ENCODE results near the gene BUD13. TPM values are rescaled to one million over a fixed set of nuclear protein-coding genes. Genes with fewer than 3 reads are reported as not detected.
"Not testable (repeated sequence)": the region's sequence is repeated elsewhere in the genome, so short reads cannot be mapped to it uniquely, and the experiment has no call there.

Gene BUD13, protein sequence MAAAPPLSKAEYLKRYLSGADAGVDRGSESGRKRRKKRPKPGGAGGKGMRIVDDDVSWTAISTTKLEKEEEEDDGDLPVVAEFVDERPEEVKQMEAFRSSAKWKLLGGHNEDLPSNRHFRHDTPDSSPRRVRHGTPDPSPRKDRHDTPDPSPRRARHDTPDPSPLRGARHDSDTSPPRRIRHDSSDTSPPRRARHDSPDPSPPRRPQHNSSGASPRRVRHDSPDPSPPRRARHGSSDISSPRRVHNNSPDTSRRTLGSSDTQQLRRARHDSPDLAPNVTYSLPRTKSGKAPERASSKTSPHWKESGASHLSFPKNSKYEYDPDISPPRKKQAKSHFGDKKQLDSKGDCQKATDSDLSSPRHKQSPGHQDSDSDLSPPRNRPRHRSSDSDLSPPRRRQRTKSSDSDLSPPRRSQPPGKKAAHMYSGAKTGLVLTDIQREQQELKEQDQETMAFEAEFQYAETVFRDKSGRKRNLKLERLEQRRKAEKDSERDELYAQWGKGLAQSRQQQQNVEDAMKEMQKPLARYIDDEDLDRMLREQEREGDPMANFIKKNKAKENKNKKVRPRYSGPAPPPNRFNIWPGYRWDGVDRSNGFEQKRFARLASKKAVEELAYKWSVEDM
- polyA plus RNA-seq (ENCODE audit: insufficient read length in 3 of 3) = 10 to 100 TPM; 36.4 to 42.4 (median 39.3) TPM

DNA sequence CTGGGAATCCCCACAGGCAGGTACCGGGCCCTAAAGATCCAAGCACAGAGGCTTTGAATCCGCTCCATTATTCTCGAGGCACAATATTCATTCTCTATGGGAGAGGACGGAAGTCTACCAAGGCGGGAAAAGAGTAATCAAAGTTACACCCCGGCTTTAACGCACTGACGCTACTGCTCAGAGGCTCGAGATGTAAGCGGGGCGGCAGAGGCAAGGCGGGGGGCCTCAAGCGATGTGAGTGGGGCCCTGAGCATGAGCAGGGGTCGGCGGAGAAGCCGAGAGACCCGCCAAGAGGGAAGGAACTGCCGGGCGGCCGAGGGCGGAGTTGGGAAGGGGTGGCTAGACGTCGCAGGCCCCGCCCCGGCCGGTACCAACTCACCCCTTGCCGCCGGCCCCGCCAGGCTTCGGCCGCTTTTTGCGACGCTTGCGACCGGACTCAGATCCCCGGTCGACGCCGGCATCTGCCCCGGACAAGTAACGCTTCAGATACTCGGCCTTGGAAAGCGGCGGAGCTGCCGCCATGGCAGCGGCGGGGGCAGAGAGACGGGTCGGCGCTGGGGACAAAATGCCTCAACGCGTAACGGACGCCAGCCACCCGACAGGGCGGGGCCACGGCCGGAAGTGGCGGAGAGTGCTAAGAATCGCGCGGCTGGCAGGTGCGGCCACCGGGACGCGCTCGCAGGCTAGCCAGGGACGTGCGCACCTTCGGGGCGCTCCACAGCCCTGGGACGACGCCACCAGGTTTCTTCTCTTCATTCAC, at the start of gene BUD13:
Gene BUD13 (minus strand): TSS at position 545 of the 760 bp plus-strand sequence. CDS start 23 bp downstream, at position 522.
- peak in 2 of 3 donors; percentile 75 to 82 for DNase-seq (ENCODE audit: low read depth in 3 of 3, low spot score in 2 of 3)

DNA sequence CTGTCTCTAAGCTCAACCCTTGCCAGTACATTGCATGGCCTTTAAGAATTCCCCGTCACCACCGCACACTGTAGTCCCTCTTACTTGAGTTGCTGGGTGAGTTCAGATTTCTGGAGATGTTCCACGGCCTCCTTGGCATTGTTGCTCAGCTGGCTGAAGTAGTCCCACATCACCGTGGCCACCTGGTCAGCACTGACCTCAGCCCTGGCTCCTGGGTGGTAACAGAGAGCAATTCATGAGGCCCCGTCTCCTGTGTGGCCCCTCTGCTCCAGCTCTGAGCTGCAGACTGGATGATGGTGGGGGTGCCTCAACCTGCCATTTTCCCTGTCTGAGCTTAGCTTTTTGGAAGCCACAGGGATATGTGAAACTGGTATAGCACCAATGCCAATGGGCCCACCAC, 49.8 kb upstream of the BUD13 start:
- DNase-seq (ENCODE audit: low read depth in 3 of 3, low spot score in 2 of 3) = no peak

DNA sequence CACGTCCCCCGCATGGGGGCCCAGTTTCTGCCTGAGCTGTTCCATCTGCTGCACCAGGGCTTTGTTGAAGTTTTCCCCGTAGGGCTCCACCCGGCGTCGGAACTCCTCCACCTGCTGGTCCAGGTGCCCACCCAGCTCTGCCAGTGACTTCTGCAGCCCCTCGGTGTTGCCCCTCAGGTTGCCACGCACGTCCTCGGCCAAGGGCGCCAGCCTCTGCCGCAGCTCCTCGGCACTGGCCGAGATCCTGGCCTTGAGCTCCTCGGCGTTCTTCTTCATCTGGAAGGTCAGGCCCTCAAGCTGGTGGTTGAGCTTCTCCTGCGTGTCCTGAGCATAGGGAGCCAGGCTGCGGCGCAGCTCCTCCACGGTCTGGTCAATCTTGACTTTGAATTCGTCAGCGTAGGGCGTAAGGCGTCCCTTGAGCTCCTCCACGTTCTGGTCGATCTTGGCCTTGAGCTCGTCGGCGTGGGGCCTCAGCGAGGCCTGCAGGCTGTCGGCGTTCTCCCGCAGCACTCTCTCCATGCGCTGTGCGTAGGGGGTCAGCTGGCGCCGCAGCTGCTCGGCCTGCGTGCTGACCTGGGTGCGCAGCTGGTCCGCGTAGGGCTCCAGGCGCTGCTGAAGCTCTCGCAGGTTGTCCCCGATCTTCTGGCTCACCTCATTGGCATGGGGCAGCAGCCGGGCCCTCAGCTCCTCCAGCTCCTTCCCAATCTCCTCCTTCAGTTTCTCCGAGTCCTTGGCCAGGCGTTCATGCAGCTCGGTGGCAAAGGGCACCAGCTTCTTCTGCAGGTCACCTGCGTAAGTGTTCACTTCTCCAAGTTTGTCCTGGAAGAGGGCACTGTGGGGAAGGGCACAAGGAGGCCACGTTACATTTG, 48.5 kb upstream of the BUD13 start:
- DNase-seq (ENCODE audit: low read depth in 3 of 3, low spot score in 2 of 3) = no peak

DNA sequence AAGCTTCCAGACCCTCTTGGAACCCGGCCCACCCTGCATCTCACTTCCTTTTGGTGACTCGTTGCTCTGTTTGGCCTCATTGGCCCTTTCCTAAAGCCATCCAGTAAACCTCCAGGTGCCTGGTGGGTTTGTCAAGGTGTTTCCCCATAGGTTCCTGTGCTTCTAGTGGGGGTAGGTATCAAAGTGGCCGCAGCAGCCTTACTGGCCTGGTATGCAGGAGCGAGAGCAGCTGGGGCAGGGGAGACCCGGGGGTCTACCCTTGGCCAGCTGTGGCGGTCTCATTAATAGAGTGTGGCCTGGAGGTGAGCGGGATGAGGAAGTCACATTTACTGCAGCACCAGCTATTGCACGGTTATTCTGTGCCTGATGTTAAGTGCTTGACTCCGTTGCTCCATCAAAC, 46.3 kb upstream of the BUD13 start:
- DNase-seq (ENCODE audit: low read depth in 3 of 3, low spot score in 2 of 3) = no peak

DNA sequence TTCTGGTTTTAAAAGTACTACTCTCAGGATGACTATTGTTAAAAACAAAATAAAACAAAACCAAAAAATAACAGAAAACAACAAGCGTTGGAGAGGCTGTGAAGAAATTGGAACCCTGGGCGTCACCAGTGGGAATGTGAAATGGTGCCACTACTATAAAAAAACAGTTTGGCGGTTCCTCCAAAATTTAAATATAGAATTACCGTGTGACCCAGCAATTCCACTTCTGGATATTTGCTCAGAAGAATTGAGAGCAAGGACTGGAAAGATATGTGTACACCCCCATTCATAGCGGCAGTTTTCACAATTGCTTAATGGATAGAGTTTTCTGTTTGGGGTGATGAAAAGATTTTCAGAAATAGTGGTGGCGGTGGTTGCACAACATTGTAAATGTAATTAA, 41.7 kb upstream of the BUD13 start:
- no peak for DNase-seq (ENCODE audit: low read depth in 3 of 3, low spot score in 2 of 3)

DNA sequence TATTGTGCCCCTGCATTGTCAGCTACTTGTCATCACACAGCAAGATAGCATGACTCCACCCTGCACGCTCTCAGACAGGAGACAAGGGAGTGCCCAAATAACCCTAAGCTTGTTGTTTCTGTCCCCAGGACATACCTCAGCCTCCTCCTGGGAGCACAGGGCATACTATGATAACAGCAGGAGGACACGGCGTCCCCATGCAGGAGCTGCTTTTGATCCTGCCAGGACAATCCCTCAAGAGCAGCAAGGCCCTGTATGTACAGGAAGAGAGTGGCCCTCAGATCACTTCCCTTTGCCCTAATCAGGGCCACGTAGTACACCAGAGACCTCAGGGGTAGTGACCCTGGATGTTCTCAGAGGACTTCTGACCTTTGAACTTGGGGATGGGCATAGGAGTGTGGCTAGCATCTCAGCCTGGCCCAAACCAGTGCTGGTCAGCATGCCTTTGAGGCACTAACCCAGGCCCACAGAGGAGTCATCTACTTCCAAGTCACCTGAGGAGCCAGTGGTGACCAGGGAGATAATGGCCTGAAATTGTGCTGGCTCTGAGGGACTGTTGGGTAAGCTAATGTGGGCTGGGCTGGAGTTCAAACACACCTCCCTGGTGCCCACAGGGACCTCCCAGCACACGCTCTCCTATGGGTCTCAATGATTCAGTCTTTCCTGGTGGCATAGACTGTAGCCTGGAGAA, 41.1 kb upstream of the BUD13 start:
- DNase-seq (ENCODE audit: low read depth in 3 of 3, low spot score in 2 of 3) = no peak

DNA sequence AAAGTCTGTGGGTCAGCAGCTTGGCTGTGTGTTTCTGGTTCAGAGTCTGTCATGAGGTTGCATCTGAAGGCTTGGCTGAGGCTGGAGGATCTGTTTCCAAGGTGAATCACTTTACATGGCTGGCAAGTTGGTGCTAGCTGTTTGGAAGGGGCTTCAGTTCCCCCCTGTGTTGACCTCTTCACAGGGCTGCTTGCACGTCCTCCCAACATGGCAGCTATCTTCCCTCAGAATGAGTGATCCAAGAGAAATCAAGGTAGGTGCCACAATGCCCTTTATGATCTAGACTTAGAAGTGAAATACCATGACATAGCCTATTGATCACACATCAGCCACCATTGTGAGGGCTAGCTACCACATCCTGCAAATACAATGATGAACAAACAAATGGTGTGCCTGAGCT, 40.4 kb upstream of the BUD13 start:
- DNase-seq (ENCODE audit: low read depth in 3 of 3, low spot score in 2 of 3) = no peak

DNA sequence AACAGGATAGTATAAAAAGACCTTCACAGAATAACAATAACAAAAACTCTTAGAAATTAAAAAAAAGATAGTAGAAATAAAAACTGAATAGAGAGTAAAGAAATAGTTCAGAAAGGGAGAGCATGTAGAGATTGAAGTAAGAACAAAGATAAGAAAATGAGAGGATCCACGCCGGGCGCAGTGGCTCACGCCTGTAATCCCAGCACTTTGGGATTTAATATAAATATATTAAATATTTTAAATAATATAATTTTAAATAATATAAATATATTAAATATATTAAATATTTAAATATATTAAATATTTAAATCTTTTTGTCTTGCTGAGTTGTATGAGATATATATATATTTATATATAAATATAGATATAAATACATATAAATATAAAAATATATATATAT, 39.3 kb upstream of the BUD13 start:
- DNase-seq (ENCODE audit: low read depth in 3 of 3, low spot score in 2 of 3) = no peak

DNA sequence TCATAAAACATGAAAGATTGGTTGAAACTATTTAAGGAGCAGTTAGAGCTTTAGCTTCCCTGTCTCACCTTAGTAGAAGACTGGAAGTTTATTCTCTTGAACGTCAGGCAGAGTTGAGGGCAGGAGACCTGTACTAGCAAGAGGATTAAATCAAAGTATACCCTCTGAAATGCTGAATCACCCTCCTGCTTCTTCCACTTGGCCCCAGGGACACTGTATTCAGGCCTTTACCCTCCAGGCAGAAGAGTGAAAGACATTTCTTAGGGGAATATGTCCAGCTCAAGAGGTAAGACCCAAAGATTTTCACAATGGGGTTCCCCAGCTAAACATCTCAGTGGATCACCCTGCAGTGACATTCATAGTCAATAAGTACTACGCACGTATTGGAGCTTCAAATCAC, 38.4 kb upstream of the BUD13 start:
- no peak for DNase-seq (ENCODE audit: low read depth in 3 of 3, low spot score in 2 of 3)

DNA sequence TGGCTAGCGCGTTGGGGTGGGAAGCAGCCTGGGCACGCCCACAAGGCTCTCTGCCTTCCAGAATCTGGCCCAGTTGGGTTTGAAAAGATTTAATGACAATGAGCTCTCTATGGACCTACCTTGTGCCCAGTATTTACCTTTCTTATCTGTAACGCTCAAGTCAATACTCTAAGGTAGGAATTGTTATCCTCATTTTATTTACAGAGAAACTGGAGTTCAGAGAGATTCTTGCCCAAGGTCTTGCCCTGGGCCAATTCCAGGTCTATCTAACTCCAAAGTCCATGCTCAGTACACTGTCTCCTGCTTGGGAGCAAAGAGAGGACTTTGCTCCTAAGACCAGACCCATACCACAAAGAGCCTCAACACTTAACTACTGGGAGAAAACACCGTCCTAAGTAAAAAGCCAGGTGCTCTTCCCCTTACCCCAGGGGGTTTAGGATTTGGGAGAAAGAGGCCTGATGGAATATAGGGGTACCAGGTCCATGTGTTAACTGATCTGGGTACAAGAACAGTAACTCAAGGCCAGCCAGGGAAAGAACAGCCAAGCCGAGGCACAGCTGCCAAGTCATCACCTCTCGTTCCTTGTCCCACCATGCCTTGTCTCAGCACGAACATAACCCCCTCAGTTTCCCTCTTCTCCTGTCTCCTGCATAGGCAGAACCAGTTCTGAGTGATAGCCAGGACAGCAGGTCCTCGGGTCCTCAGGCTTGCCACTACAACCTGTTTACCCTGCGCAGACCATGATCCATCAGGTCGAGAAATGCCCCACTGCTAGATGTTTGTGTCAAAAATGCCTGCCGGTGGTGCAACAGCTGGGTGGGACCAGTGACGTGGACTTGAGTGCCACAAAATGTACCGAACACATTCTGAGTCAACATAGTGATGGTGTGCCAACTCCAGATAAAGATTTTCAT, 35.7 kb upstream of the BUD13 start:
- no peak for DNase-seq (ENCODE audit: low read depth in 3 of 3, low spot score in 2 of 3)

DNA sequence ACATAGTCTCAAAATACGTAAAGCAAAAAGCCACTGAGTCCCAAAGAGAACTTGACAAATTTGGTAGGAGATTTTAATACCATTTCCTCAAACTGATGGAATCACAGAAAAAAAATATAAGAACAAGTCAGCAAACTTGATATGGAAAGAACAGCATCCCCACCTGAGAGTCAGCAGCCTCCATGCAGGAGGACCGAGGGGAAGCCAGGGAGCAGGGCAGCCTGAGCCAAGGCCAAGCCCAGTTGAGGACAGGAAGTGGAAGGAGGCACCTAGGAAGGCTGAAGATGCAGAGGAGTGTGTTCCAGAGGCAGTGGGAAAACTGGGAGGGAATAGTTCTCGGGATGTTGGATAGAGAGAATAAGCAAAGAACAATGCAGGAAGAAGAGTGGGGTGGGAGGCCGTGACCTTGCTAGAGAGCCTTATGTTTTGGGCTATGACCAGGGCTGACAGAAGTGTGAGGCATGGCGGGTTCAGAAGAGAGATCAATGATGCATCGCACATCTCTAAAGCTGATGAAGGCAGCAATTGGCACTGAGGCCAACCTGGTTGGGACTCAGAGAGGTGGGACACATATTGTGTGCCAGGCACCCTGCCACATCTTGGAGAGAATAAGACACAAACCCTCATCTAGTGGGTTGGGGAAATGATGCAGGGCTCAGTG, 34.9 kb upstream of the BUD13 start:
- DNase-seq (ENCODE audit: low read depth in 3 of 3, low spot score in 2 of 3) = no peak

DNA sequence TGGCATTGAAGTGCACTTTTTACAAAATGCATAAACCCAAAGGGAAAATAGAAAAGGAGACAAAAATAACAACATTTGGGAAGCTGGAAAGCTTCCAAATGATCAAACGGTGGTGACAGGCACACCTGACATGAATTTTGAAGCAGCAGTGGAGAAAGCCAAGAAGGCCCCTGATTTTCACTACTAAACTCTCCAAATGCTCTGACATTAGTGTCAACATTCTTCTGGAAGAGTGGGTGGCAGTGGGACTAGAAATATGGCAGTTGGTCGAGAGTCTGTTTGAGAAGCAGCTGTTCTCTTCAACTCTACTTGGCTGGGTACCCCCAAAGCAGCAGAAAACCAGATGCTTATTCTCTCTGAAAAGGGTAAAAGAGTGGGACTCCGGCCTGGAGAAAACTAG, 31.2 kb upstream of the BUD13 start:
- no peak for DNase-seq (ENCODE audit: low read depth in 3 of 3, low spot score in 2 of 3)

DNA sequence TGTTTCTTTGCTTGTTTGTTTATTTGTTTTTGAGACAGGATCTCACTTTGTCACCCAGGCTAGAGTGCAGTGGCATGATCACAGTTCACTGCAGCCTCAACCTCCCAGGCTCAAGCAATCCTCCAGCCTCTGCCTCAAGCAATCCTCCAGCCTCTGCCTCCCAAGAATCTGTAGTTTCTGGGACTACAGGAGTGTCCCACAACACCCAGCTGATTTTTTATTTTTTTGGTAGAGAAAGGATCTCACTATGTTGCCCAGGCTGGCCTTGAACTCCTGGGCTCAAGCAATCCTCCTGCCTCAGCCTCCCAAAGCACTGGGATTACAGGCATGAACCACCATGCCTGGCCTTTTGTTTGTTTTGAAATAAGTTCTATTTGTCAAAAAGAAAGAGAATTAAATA, 28.9 kb upstream of the BUD13 start:
- not testable (repeated sequence) for DNase-seq (ENCODE audit: low read depth in 3 of 3, low spot score in 2 of 3)

DNA sequence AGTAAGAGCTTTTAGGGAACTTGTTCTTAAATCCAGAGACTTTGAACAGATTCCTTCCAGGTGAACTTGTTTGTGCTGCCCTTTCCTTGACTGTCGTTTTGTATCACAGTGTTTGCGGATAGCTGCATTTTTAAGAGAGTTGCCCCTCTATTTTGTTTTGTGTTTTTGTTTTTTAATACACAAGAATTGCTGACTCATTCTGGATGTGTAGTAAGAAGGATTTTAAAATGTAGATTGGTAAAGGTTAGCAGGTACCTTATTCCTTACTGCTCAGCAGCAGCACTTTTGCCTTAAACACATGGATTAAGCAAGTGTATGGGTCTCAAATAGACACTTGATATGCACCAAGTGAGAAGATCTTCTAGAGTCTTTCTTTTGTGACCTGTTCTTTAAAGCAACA, 27.8 kb upstream of the BUD13 start:
- DNase-seq (ENCODE audit: low read depth in 3 of 3, low spot score in 2 of 3) = no peak

DNA sequence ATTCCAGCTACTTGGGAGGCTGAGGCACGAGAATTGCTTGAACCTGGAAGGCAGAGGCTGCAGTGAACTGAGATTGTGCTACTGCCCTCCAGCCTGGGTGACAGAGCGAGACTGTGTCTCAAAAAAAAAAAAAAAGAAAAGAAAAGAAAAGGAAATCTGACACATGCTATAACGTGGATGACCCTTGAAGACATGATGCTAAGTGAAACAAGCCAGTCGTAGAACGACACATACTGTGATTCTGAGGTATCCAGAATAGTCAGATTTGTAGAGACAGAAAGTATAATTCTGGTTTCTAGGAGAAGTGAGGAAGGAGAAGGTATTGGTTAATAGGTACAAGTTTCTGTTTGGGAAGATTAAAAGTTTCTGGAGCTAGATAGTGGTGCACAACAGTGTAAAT, 25.6 kb upstream of the BUD13 start:
- no peak for DNase-seq (ENCODE audit: low read depth in 3 of 3, low spot score in 2 of 3)

DNA sequence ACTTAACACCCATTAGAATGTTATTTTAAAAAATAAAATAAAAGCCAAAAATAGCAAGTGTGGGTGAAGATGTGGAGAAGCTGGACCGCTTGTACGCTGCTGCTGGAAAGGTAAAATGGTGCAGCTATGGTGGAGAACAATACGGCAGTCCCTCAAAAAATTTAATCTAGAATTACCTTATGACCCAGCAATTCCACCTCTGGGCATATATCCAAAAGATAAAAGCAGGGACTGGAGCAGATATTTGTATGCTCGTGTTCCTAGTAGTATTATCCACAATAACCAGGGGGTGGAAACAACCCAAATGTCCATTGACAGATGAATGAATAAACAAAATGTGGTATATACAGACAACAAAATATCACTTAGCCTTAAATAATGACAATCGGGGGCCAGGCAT, 25.0 kb upstream of the BUD13 start:
- DNase-seq (ENCODE audit: low read depth in 3 of 3, low spot score in 2 of 3) = no peak

DNA sequence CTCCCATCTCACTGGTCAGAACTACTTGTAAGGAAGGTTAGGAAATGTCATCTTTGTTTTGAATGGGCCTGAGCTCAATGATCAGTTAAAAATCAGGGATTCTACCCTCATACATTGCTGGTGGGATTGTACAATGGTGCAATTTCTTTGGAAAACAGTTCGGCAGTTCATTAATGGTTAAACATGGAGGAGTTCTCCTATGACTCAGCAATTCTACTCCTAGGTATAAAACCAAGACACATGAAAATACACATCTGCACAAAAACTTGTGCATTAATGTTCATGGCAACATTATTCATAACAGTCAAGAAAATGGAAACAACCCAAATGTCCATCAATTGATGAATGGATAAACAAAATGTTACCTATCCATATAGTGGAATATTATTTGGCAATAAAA, 23.8 kb upstream of the BUD13 start:
- no peak for DNase-seq (ENCODE audit: low read depth in 3 of 3, low spot score in 2 of 3)

DNA sequence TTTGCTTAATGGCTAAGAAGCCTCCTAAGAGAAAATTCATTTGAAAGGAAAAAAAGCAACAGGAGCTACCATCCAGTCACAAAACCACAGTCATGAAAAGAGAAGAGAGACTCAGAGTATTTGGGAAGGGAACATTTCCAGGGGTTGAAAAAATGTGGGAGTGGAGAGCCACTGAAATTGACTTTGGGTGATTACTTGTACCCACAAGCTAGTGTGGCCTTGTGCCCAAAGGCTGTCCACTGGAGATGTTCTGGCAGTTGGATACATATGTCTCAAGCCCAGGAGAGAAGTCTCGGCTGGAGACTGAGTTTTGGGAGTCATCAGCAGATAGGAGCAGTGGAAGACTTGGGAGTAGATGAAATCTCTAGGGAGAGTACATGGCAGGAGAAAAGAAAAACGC, 22.1 kb upstream of the BUD13 start:
- DNase-seq (ENCODE audit: low read depth in 3 of 3, low spot score in 2 of 3) = no peak

DNA sequence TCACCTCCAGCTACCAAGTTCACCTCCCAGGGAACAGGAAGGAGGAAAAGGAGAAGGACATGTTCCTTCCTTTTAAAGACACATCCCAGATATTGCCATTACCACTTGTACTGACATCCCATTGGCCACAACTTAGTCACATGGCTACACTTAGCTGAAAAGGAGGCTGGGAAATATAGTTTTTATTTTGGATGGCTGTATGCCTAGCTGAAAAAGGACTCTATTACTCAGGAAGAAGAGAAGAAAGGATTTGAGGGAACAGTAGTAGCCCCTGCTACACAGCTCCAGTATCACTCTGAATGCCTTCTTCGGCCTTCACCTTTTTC, 20.9 kb upstream of the BUD13 start:
- no peak for DNase-seq (ENCODE audit: low read depth in 3 of 3, low spot score in 2 of 3)

Data from right renal cortex interstitium (tissue), 3 donors.